ENCODE results near the gene MPPE1.

GRCh38 chr18:11851806-11852337 lies 56.2 kb downstream of the MPPE1 start:
- no peak for TF ChIP-seq CTCF (IDR thresholded peaks at IDR 0.05)
- TF ChIP-seq POLR2A (IDR thresholded peaks at IDR 0.05), result no peak

Measured in vagina (tissue), 2 donors.